Measurements from ENCODE around the gene IWS1.
A peak's percentile ranks its signal among the peaks of the same experiment; 100 is the strongest.

IWS1 gene

DNA sequence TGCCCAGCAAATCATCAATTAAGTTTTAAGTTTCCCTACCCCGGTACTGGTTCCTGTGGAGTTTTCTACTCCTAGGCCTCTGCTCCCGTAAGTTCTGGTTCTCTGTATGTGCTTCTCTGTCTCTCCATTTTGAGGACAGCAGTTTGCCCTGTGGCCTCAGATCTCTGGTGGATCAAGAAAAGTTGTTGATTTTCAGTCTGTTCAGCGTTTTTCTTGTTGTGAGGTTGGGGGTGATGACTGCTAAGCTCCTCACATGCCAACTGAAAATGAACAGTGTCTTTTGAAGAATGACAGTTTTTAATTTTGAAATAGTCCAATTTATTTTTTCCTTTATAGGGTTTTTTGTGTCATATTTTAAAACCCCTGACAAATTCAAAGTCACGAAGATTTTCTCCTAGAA lies 76.4 kb downstream of the IWS1 start:
- H2BK15ac ChIP-seq (replicated peaks; ENCODE audit: low read depth) = no peak overlapping the region
- no peak overlapping the region for H2BK5ac ChIP-seq (ENCODE audit: low read length)
- no peak overlapping the region for H3K9ac ChIP-seq (ENCODE audit: low read length)
- no peak overlapping the region for H3K27ac ChIP-seq (ENCODE audit: low read depth, low read length)
- no peaks in the 10 kb centered on the region for H3K79me1 ChIP-seq (ENCODE audit: low read length)
- no peaks in the 10 kb centered on the region for H3K27me3 ChIP-seq (ENCODE audit: insufficient read depth, low read length, poor library complexity)
- H4K8ac ChIP-seq (ENCODE audit: low read depth, low read length) = peak overlapping the region; percentile 43
- H2BK120ac ChIP-seq (ENCODE audit: low read depth, low read length) = no peak overlapping the region
- H2AK5ac ChIP-seq (ENCODE audit: low read length) = no peak overlapping the region
- peak overlapping the region; percentile 47 for H3K18ac ChIP-seq (ENCODE audit: low read length)
- no peak overlapping the region for H3K56ac ChIP-seq (ENCODE audit: low read length)
- H3K4me1 ChIP-seq (ENCODE audit: control insufficient read depth, low read depth, low read length) = no peaks in the 10 kb centered on the region
- no peaks in the 10 kb centered on the region for H3K79me2 ChIP-seq (ENCODE audit: control insufficient read depth, insufficient read depth, low read length)
- no peak overlapping the region for H3K4me3 ChIP-seq (ENCODE audit: low read length)
- DNase-seq = no peak
- no peaks in the 10 kb centered on the region for H3K36me3 ChIP-seq (ENCODE audit: control insufficient read depth, insufficient read depth, low read length)
- H3K4ac ChIP-seq (ENCODE audit: low read depth, low read length) = no peak overlapping the region
- H3K23ac ChIP-seq (ENCODE audit: low read length) = no peak overlapping the region
- H4K5ac ChIP-seq (ENCODE audit: low read length) = no peak overlapping the region
- H3K4me2 ChIP-seq (ENCODE audit: low read length) = no peak overlapping the region
- no CpG with 5 or more reads among the region's 4 CpGs for WGBS (ENCODE audit: extremely low coverage, insufficient coverage, low lambda C conversion rate)

DNA sequence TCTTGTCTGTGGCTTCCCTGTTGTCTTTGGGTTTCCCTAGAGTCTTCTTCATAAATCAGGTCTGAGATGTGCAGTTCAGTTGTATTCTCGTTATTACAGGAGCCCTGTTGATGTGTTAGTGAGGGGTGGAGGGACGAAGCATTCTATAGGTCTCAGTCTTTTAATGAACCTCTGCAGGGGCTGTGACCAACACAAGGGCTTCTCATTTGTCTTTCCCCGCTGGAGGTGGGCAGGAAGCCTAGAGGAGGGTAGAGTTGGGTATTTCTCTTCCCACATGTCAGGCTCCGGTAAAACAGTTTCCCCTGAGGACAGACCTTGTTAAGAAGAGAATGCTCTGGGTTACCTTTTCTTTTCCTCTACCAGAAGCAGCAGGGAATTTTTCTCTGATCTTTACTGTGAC lies 76.9 kb downstream of the IWS1 start:
- Histone ChIP-seq H4K5ac (ENCODE audit: low read length) (no peak overlapping the region), H3K4me2 (ENCODE audit: low read length) (no peak overlapping the region), H3K4me1 (ENCODE audit: control insufficient read depth, low read depth, low read length) (no peaks in the 10 kb centered on the region), H3K4ac (ENCODE audit: low read depth, low read length) (no peak overlapping the region), H3K18ac (ENCODE audit: low read length) (peak overlapping the region; percentile 47), H2BK120ac (ENCODE audit: low read depth, low read length) (no peak overlapping the region), H3K79me2 (ENCODE audit: control insufficient read depth, insufficient read depth, low read length) (no peaks in the 10 kb centered on the region), H4K8ac (ENCODE audit: low read depth, low read length) (no peak overlapping the region), H3K4me3 (ENCODE audit: low read length) (no peak overlapping the region), H2AK5ac (ENCODE audit: low read length) (no peak overlapping the region), H3K27ac (ENCODE audit: low read depth, low read length) (no peak overlapping the region), H2BK15ac (replicated peaks; ENCODE audit: low read depth) (no peak overlapping the region), H3K56ac (ENCODE audit: low read length) (no peak overlapping the region), H3K27me3 (ENCODE audit: insufficient read depth, low read length, poor library complexity) (no peaks in the 10 kb centered on the region), H3K36me3 (ENCODE audit: control insufficient read depth, insufficient read depth, low read length) (no peaks in the 10 kb centered on the region), H3K9ac (ENCODE audit: low read length) (no peak overlapping the region), H3K79me1 (ENCODE audit: low read length) (no peaks in the 10 kb centered on the region), H3K23ac (ENCODE audit: low read length) (no peak overlapping the region), H2BK5ac (ENCODE audit: low read length) (no peak overlapping the region)
- no peak for DNase-seq
- WGBS (ENCODE audit: extremely low coverage, insufficient coverage, low lambda C conversion rate) = no CpG with 5 or more reads among the region's 4 CpGs

DNA sequence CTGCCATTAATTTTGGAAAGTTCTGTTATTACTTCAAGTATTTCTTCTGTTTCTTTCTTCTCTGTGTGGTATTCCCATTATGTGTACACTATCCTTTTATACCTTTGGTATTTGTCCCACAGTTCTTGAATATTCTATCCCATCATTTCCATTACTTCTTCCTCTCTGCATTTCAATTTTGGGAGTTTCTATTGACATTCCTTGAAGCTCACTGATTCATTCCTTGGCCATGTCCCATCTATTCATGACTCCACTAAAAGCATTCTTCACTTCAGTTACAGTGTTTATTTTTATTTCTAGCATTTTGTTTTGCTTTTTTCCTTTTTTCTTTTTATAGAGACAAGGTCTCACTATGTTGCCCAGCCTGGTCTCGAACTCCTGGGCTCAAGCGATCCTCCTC lies 77.8 kb downstream of the IWS1 start:
- Histone ChIP-seq H2BK5ac (ENCODE audit: low read length) (no peak overlapping the region), H3K27ac (ENCODE audit: low read depth, low read length) (no peak overlapping the region)
- no CpG with 5 or more reads among the region's 2 CpGs for WGBS (ENCODE audit: extremely low coverage, insufficient coverage, low lambda C conversion rate)

DNA sequence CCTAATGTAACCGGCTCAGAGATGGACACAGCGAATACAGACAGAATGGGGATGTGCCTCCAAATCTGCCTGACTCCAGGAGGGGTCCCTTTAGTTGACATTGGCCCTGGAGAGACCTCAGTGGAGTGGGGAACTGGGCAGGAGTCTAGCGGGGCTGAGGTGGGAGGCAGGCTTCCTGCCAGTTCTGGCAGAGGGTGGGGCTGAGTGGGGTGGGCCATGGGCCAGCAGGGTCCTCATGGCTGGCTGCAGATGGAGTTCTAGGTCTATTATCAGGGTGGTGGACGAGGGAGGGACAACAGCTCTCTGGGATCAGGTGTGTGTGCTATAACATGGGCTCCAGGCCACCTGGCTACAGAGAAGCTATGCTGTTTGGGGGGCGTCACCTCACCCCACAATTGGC lies 86.9 kb downstream of the IWS1 start:
- no peaks in the 10 kb centered on the region for H3K36me3 ChIP-seq (ENCODE audit: control insufficient read depth, insufficient read depth, low read length)
- H3K4me3 ChIP-seq (ENCODE audit: low read length) = no peak overlapping the region
- H3K79me2 ChIP-seq (ENCODE audit: control insufficient read depth, insufficient read depth, low read length) = no peaks in the 10 kb centered on the region
- H2BK120ac ChIP-seq (ENCODE audit: low read depth, low read length) = no peak overlapping the region
- H3K9ac ChIP-seq (ENCODE audit: low read length) = no peak overlapping the region
- no peaks in the 10 kb centered on the region for H3K79me1 ChIP-seq (ENCODE audit: low read length)
- no peaks in the 10 kb centered on the region for H3K4me1 ChIP-seq (ENCODE audit: control insufficient read depth, low read depth, low read length)
- no CpG with 5 or more reads among the region's 5 CpGs for WGBS (ENCODE audit: extremely low coverage, insufficient coverage, low lambda C conversion rate)
- no peak overlapping the region for H3K56ac ChIP-seq (ENCODE audit: low read length)
- no peak overlapping the region for H4K8ac ChIP-seq (ENCODE audit: low read depth, low read length)
- DNase-seq = no peak
- H3K27me3 ChIP-seq (ENCODE audit: insufficient read depth, low read length, poor library complexity) = no peaks in the 10 kb centered on the region
- H2BK5ac ChIP-seq (ENCODE audit: low read length) = no peak overlapping the region
- H2BK15ac ChIP-seq (replicated peaks; ENCODE audit: low read depth) = no peak overlapping the region
- H3K23ac ChIP-seq (ENCODE audit: low read length) = no peak overlapping the region
- no peak overlapping the region for H4K5ac ChIP-seq (ENCODE audit: low read length)
- H3K4ac ChIP-seq (ENCODE audit: low read depth, low read length) = no peak overlapping the region
- no peak overlapping the region for H3K4me2 ChIP-seq (ENCODE audit: low read length)
- H3K18ac ChIP-seq (ENCODE audit: low read length) = no peak overlapping the region
- no peak overlapping the region for H3K27ac ChIP-seq (ENCODE audit: low read depth, low read length)
- H2AK5ac ChIP-seq (ENCODE audit: low read length) = no peak overlapping the region

More for the DNA sequence above, 77.8 kb downstream of the IWS1 start:
- H2BK15ac ChIP-seq (replicated peaks; ENCODE audit: low read depth) = no peak overlapping the region
- no peak overlapping the region for H3K4me3 ChIP-seq (ENCODE audit: low read length)
- no peak overlapping the region for H3K9ac ChIP-seq (ENCODE audit: low read length)
- H3K56ac ChIP-seq (ENCODE audit: low read length) = no peak overlapping the region
- no peaks in the 10 kb centered on the region for H3K27me3 ChIP-seq (ENCODE audit: insufficient read depth, low read length, poor library complexity)
- no peak overlapping the region for H4K8ac ChIP-seq (ENCODE audit: low read depth, low read length)
- H3K4me1 ChIP-seq (ENCODE audit: control insufficient read depth, low read depth, low read length) = no peaks in the 10 kb centered on the region
- H3K36me3 ChIP-seq (ENCODE audit: control insufficient read depth, insufficient read depth, low read length) = no peaks in the 10 kb centered on the region
- H3K18ac ChIP-seq (ENCODE audit: low read length) = no peak overlapping the region
- no peaks in the 10 kb centered on the region for H3K79me2 ChIP-seq (ENCODE audit: control insufficient read depth, insufficient read depth, low read length)
- DNase-seq = no peak
- no peak overlapping the region for H2AK5ac ChIP-seq (ENCODE audit: low read length)
- no peak overlapping the region for H3K4ac ChIP-seq (ENCODE audit: low read depth, low read length)
- H2BK120ac ChIP-seq (ENCODE audit: low read depth, low read length) = no peak overlapping the region
- H4K5ac ChIP-seq (ENCODE audit: low read length) = no peak overlapping the region
- no peak overlapping the region for H3K23ac ChIP-seq (ENCODE audit: low read length)
- H3K79me1 ChIP-seq (ENCODE audit: low read length) = no peaks in the 10 kb centered on the region
- H3K4me2 ChIP-seq (ENCODE audit: low read length) = no peak overlapping the region

DNA sequence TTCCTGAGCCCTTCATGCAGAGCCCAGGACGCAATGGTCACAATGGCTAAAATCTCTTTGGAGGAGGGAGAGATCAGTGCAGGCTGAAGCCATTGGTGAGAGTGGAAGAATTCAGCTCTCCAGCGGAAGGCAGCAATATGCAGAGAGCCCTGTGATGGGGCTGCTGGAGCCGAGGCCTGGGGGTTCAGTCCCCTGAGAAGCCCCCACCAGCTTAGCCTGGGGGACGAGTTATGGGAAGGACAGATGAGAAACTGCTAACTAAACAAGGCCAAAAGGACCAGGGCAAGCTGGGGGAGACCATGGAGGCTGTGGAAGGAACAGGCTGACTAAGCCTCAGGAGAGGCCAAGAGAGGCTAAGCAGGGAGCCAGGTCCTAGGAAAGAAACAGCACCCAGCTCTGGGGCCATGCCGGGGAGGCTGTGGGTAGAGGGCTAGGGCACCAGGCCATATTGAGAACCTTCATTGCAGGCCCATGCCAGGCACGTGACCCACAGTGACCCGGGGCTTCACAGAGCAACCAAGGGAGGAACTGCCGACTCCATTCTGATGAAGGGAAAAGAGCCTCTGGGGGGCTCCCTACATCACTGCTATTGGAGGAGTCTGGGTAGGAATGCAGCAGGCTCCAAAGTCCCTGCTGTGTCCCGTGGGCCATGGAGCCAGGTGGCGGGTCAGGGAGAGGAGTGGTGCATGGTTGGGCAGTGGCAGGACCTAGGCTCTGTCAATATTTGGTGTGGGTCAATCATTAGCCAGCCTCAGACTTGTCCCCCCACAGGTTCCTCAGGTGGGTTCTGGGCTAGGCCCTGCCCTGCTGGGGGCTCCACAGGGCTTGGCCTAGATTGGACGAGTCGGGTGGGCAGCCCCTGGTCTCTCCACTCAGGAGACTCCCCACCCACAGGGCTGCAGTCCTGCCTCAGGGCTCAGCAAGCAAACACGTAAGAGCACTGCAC lies 88.2 kb downstream of the IWS1 start:
- H3K79me1 ChIP-seq (ENCODE audit: low read length) = no peaks in the 10 kb centered on the region
- H3K4me2 ChIP-seq (ENCODE audit: low read length) = no peak overlapping the region
- no peak overlapping the region for H4K8ac ChIP-seq (ENCODE audit: low read depth, low read length)
- H3K27ac ChIP-seq (ENCODE audit: low read depth, low read length) = no peak overlapping the region
- no peaks in the 10 kb centered on the region for H3K79me2 ChIP-seq (ENCODE audit: control insufficient read depth, insufficient read depth, low read length)
- no peak overlapping the region for H3K9ac ChIP-seq (ENCODE audit: low read length)
- no CpG with 5 or more reads among the region's 13 CpGs for whole genome bisulfite sequencing (ENCODE audit: extremely low coverage, insufficient coverage, low lambda C conversion rate)
- no peaks in the 10 kb centered on the region for H3K27me3 ChIP-seq (ENCODE audit: insufficient read depth, low read length, poor library complexity)
- no peak overlapping the region for H2BK120ac ChIP-seq (ENCODE audit: low read depth, low read length)
- no peak overlapping the region for H3K4ac ChIP-seq (ENCODE audit: low read depth, low read length)
- no peak overlapping the region for H2BK15ac ChIP-seq (replicated peaks; ENCODE audit: low read depth)
- H2BK5ac ChIP-seq (ENCODE audit: low read length) = no peak overlapping the region
- H3K56ac ChIP-seq (ENCODE audit: low read length) = no peak overlapping the region
- peak; percentile 50 for DNase-seq
- peak overlapping the region; percentile 66 for H3K23ac ChIP-seq (ENCODE audit: low read length)
- H2AK5ac ChIP-seq (ENCODE audit: low read length) = no peak overlapping the region
- H3K4me1 ChIP-seq (ENCODE audit: control insufficient read depth, low read depth, low read length) = no peaks in the 10 kb centered on the region
- H3K18ac ChIP-seq (ENCODE audit: low read length) = no peak overlapping the region
- no peak overlapping the region for H3K4me3 ChIP-seq (ENCODE audit: low read length)
- H4K5ac ChIP-seq (ENCODE audit: low read length) = no peak overlapping the region
- no peaks in the 10 kb centered on the region for H3K36me3 ChIP-seq (ENCODE audit: control insufficient read depth, insufficient read depth, low read length)

All from mesendoderm (in vitro differentiated cells).